GM18907 (cell line): ENCODE results near the gene TPM1.

Experiments
- ATAC-seq: cut with Tn5 transposase; IDR thresholded peaks from one replicate; pipeline ENCODE4 v1.9.1; 2021; ENCODE audit warnings: mild to moderate bottlenecking, moderate library complexity; ENCODE audit not compliant: unreplicated experiment

TPM1 gene

DNA sequence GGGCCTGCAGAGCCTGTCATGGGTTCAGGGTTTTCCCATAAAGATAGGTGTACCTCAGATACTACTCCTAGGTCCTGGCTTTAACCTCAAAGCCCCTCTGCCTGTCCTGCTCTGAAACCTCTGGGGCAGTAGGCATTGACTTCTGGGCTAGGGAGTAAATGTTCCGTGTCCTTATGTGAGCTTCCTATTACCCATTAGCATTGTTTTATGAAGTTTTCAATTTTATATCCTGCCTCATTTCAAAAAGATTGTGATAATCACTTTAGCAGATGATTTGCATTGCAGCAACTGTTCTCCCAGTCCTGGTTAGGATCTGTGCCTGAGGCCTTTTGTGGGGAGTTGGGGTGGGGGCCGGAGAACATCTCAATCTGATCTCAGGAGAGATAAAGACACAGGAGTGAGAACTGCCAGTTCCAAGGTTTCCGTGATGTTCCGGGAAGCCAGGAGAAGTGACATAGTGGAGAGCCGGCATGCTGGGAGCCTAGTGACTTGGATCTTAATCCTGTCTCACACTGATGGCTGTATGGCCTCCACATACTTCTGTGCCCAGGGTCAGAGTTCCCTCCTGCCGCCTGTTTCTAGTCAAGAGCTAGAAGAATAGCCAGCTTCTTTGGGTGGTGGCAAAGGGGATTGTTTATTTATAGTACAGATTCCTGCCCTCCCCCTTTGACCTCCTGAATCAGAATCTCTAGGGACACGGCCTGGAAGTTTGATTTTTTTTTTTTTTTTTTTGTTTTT is 10.6 kb downstream of the TPM1 start:
- ATAC-seq: no peak

DNA sequence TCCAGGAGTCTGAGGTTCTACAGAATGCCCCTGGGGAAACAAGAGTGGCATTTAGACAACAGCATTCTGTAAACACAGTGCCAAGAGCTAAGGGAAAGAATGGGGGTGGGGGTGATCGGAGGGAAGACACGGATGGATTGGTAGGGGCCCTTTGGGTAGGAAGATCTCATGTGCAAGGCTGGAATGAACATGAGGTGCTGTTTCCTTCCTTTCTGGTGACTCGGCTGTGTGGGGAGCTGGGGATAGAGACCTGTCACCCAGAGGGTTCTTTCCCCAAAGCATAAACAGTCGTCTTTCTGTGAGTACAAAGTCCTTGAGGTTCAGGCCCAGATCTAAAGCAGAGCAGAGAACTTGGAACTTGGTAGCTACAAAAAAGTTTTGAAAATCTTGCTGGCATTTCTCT is 11.7 kb downstream of the TPM1 start:
- no peak for ATAC-seq

DNA sequence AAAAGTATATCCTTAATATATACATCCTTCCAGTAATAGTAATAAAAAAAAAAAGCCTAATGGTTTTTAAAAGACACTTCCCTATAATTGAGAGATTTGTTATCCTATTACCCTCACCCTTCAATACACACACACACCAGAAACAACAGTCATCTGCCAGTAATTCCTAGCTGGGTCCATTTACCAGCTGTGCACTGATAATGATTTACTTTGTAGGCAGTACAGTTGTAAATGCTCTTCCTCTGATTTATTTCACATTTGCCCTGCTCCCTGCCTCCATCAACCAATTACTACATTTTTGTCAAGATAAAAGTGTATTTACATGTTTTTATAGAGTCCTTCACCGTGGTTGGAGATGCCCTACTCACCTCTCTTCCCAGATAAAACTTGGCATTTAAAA is 12.4 kb downstream of the TPM1 start:
- ATAC-seq: no peak

DNA sequence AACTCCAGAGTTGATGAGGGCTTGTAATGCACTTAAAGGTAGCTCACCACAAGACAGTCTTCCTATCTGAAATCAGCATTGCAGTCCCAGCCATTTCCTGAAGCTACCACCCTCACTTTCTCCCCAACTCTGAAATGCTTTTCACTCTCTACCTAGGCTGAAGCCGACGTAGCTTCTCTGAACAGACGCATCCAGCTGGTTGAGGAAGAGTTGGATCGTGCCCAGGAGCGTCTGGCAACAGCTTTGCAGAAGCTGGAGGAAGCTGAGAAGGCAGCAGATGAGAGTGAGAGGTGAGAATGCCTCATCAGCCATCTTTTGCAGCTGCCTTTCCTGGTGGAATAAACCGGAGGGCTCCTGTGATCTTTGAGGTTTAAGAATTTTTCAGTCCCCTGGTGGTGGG is 14.3 kb downstream of the TPM1 start:
- no peak for ATAC-seq

DNA sequence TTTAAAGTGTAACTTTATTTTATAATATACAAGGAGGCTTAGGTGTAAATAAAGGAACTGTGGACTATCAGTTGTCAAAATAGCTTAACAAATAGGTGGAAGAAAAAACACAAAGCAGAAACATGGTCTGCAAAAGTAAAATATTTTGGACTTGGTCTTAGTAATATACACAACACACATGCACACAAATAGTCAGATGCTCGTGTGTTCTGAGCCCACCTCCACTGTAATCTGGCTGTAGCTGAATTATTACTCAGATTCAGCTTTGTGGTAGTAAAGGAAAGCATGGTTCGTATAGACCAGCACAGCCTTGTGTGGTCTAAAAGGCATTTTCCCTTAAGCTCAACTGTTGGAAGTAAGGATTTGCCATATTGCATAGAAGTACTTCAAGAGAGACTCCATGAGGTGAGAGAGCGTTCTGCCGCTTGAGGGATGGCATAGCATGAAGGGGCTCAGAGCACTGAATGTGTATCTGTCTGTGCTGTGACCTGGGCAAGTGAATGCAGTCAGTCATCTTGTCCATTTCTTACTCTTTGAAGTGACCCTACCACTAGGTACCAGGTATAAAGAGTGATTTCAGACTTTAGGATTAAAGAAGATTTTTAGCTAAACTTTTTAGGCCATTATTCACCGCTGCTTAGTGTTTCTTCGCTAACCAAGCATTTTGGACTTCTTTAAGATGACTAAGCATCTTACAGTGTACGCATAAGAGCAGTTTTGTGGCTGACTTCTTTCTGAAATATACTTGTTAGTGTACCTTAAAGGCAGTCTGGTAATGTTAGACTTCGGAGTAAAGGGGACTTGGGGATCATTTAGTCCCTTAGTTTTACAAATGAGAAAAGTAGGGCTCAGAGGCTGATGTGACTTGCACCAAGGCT is 15.2 kb downstream of the TPM1 start:
- ATAC-seq: no peak

DNA sequence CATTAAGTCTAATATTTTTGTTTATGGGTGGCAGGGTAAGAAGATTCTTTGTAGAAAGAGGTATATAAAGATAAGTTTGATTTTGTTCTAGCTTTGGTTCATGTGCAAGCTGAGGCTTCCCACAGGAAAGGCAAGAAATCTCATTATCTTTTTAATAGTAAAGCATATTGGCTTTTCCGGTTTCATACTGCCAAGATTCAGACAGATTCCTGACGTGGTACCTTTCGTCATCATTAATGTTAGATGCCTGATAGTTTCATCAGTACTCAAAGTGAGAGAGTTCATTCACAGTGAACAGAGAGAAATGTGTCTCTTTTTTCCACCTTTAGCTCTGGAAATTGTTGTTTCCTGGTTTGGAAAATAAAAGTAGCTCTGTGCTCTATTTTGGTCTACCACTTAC is 16.5 kb downstream of the TPM1 start:
- ATAC-seq: no peak

DNA sequence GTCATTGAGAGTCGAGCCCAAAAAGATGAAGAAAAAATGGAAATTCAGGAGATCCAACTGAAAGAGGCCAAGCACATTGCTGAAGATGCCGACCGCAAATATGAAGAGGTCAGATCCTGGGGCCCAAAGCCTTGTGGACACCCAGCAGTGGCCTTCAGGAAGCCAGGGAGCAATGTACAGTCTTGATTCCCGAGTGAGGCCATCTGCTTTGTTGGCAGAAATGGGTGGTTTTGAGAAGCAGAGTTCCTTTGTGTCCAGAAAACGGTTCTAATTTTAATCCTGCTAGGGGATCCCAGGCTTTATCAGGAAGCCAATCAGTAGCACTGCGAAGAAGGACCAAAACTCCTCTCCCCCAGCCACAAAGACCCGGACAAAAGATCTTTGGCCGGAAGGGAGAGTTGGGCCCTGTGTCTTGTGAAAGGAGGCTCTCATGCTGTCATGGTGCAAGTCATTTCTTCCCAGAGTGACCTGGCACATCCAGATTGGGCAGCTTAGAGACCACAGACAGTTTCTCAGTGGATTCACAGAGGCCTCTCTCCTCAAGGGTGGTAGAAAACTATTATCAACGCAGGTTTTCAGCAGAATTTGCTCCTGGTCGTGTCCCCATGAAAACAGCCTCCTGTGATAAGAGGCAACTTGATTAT is 17.1 kb downstream of the TPM1 start:
- no peak for ATAC-seq

DNA sequence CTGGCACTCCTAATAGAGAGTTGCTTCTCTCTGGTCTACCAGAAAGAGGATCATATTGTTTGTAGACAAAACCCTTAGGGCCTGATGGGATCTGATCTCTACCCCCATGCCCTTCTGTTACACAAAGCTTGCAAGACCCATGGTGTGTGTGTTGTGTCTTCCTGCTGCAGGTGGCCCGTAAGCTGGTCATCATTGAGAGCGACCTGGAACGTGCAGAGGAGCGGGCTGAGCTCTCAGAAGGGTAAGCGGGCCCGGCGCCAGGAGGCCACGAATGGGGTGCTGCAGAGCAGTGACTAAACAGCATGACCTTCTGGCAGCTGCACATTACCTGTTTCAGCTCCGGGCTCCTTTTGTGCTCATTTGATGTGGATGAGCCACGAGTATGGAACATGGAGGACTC is 18.2 kb downstream of the TPM1 start:
- no peak for ATAC-seq

DNA sequence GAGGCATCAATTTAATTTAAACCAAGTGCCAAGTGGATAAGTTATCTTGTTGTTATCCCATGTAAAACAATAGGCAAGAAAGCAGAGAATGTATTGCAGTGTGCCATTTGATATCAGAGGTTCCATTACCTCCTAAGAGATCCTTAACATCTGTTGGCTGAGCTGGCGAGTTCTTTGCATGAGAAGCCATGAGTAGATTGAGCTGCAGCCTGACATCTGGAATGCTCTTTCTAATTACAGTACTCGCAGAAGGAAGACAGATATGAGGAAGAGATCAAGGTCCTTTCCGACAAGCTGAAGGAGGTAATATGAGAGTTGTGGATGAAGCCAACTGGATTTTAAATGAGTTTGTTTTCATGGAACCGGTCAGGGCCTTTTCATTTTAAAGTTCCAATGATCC is 19.4 kb downstream of the TPM1 start:
- no peak for ATAC-seq

DNA sequence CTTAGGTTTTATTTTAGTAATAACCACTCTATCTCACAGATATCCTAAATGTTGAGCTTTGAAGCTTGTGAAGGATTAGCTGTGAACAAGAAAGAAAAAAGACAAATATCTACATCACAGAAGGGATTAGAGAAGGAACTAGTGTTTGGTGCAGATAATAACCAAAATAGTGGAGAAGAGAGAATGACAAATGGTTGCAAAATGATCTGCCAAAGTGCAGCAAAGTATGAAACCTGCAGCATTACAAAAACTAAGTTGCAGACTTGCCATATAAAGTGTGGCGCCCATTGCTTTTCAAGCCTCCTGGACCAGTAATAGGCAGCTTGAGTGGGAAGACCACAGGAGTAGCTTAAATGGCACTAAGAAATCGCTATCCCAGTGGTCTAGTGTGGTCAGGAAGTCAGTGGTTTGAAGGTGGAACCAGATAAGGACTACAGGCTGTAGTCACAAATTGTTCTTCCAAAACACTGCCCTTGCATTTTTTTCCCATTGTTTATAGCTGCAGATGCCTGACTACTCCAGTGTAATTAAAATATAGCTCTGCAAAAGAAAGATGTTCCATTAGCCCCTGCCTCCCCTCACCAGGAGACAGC is 20.7 kb downstream of the TPM1 start:
- ATAC-seq: no peak

DNA sequence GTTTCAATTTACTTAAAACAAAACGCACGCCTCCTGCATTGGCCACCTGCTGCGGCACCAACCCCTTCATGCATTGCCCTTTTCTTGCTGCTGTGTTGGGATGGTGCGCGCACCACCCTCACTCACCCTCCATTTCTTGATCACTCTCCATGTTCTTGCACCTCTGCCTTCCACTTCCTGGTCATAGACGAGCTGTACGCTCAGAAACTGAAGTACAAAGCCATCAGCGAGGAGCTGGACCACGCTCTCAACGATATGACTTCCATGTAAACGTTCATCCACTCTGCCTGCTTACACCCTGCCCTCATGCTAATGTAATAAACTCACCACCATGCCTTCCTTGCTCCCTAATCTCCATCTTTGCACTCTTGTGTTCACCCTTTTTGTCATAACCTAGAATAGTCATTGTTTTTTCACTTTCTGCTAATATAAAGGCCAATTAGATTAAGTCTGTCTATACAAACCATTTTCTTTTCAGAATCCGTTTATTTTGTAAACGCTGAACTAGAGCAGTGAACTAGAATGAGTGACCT is 21.4 kb downstream of the TPM1 start:
- no peak for ATAC-seq

DNA sequence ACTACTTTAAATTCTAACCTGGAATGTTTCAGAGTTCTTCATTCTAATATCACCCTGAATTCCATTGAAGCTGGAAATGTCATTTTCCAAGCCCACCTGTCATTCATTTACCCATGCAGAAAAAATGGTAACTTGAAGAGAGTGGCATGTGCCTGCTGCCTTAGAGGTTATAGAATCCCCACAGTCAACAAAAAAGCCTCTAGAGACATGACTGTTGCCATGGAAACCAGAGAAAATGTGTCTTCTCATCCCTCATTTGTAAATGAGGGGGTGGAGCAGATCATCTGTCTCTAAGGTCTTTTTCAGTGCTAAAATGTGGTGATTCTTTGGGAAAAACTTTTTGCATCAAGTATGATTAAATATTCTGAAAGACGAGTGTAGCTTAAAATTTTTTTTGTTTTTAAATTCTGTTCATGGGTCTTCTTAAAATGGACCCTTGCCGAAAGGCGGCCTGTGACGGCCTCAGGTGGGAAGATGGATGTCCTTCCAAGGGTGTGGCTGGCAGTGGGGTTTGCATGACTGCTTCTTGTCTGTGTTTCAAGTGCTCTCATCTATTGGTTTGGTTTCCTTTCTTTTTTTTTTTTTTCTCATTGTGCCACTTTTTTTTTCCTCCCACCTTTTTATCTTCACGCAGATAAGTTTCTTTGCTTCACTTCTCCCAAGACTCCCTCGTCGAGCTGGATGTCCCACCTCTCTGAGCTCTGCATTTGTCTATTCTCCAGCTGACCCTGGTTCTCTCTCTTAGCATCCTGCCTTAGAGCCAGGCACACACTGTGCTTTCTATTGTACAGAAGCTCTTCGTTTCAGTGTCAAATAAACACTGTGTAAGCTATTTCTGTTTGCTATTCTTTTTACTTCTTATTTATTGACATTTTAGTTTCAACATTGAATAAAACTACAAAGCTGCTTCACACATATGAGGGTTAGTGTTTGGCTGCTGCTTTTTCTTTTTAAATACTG is 23.0 kb downstream of the TPM1 start:
- no peak for ATAC-seq

DNA sequence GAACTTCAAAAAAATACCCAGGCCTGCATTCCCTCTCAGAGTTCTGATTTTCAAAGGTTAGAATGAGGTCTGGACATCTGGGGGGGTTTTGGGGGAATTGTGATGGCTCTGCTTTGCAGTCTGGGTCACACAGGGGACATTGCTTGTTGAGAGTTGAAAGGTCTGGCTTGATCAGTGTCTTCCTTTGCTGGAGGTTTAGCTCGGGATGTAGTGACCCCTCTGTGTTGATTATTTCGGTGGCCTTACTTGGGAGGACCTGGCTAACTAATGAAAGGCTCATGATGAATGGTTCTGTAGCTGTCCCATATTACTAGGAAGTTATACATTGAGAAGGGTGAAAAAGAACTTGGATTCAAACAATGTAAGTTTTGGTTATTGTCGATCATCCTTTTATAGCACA is 23.7 kb downstream of the TPM1 start:
- no peak for ATAC-seq

DNA sequence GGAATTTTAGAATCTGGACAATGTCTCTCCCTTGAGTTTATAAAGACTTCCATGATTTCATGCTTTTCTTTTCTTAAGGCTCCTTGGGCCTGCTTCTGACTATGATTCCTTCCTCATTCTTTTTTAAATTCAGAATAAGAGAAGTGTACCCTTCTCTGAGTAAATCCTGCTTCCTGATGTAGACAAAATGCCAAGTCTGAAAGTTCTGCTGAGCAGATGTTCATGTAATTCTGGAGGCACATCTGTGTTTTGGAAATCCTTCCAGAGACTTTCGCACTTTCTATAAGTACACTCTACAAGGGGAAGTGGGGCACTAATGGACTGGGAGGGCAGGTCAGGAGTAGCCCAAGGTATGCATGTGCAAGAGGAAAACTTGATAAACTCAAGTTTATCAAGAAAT is 24.8 kb downstream of the TPM1 start:
- ATAC-seq: no peak

DNA sequence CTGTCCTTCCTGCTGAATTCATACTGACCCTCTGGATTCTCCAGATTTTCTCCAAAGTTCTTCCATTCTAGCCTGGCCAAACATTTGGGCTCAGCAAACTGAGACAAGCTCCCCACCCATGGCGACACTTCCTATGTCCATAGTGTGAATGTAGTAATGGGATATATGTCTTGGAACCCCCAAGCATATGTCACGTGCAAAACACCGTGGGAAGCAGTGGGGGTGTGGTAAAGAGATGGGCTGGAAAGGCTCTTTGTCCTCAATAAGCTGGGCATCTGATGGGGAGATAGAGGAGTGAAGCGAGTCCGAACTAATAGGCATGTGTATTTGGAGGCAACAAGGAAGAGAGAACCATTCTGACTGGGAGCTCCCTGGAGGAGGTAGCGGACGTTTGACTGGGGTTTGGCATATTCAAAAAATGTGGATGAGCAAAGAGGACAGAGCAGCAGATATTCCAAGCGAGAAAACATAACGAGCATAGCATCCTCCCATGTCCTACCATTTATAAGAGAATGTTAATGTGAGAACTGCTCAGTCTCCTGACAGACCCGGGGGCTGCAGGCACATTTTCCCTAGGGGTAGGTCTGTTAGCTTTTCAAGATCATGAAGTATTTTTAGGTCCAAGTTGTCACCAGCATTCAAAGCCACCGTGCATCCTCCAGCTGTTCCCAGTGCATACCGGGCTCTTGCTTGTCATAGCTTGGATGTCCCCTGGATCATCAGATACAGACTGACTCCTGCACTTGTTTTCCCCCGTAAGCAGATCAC is 25.6 kb downstream of the TPM1 start:
- no peak for ATAC-seq

DNA sequence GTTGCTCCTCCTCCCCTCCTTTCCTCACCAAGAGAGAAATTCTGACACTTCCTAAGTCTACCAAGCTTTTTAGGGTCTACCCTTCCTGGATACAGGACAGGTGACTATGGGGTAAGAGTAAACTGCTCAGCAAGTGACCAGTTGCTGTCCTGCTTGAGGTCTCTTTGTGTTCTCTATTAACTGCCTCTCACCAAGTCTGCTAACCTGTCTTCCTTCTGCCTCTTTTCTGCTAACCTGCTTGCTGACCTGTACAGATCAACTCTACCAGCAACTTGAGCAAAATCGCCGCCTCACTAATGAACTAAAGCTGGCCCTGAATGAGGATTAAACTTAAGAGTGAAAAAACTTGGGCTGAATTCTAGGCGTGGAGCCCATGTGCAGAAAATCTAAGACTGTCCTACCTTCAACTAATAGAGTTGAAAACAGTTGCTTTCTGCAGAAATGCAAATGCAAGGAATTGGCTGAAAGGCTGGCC is 27.1 kb downstream of the TPM1 start:
- no peak for ATAC-seq

DNA sequence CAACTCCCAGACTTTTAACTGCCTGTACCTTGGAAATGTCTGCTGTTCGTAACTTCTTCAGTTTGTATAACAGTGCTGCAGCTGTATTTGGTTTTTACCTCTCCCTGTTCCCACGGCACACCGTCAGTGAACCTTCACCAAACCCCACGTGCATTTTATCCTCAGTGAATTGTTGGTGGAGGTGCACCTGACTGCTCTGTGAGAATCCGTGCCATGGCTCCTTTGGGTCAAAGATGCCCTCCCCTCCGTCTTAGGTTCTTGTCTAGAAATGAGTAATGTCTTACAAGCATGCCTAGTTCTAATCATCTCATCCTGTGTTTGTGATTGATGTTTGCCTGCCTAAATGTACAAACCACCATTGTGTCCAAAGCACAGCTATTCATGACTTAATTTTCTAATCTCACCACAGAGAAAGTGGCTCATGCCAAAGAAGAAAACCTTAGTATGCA is 28.2 kb downstream of the TPM1 start:
- no peak for ATAC-seq

DNA sequence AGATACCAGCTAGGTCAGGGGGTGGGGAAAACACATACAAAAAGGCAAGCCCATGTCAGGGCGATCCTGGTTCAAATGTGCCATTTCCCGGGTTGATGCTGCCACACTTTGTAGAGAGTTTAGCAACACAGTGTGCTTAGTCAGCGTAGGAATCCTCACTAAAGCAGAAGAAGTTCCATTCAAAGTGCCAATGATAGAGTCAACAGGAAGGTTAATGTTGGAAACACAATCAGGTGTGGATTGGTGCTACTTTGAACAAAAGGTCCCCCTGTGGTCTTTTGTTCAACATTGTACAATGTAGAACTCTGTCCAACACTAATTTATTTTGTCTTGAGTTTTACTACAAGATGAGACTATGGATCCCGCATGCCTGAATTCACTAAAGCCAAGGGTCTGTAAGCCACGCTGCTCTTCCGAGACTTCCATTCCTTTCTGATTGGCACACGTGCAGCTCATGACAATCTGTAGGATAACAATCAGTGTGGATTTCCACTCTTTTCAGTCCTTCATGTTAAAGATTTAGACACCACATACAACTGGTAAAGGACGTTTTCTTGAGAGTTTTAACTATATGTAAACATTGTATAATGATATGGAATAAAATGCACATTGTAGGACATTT is 28.9 kb downstream of the TPM1 start:
- ATAC-seq: no peak
